ENCODE data around the gene WWOX.
"Not testable (repeated sequence)": the region's sequence is repeated elsewhere in the genome, so short reads cannot be mapped to it uniquely, and the experiment has no call there.

Gene WWOX

DNA sequence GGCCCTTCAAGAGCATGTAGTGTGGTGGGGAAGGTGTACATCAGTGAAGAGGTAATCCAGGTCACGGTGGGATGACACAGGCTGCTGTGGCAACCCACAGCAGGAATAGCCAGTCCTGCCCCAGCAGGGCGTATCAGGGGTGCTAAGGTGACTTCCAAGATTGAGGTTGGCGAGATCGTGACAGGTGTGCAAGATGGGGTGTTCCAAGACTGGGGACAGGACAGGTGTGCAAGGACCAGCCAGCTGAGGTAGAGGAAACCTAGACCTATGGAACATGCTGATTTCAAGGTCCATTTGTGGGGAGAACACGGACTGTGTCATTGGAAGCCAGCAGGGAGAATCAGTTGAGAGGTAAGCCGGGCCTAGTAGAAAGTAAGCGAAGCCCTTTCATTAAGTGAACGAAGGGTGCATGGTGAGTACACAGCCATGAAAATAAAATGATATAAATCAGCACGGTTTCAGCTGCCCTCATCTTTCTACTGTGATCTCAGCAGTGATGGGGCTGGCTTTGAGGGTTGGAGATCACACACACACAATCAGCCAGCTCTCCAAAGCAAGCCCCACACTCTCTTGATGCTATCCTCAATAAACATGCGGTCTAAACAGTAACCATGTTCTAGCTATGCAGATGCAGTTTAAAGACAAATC, 497.0 kb downstream of the WWOX start:
- DNase-seq (ENCODE audit: low read depth in 1 of 2, low spot score in 1 of 2): no peak

DNA sequence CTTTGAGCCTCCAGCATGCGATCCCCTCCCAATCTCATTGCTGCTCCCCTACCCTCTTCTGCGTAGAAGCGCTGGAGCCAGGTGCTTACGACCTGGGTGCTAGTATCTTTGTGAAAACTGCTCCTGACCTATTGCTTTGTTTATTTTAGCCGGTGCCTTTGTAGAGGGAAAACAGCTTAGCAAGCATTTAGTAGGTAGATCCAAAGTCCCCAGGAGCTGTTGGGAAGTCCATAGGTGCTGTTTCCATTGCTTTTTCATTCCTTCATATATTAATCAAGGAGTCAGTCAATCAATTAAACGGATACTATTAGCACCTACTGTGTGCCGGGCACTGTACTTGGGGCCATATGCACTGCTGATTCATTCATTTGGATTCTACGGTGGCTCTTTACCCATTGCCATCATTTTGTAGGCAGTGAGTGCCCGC, 497.6 kb downstream of the WWOX start:
- no peak for DNase-seq (ENCODE audit: low read depth in 1 of 2, low spot score in 1 of 2)

DNA sequence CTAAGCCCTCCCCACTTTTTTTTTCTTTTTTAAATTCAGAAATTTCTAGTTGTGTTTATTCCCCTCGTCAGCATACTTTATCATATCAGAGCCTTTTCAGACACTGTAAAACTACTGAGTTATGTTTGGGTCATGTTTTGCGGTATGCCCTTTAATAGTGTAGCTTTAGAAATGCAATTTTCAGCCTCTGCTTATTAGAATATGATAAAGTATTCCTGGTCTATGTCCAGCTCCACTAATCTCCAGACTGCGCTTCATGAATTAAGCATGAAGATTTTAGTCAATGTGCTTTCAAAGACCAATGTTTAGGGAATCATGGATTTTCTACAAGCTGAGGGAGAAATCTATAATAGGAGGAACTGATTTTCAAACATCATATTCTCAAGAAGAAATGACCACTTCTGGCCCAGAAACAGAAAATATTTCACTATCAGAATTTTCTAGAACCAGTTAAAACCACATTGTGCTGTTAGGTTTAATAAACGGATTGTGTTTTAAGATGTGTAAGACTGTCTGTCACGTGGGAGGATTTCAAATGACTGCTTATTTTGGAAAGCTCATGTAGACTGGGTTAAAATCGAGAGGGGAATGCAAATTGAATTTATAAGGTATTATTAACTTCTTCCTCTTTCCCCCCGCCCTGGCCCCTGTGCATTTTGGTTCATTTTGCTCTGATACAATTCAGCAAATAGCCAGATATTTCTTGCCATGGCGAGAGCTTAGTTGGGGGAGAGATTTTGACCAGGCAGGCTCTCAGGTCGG, 498.5 kb downstream of the WWOX start:
- no peak for DNase-seq (ENCODE audit: low read depth in 1 of 2, low spot score in 1 of 2)

DNA sequence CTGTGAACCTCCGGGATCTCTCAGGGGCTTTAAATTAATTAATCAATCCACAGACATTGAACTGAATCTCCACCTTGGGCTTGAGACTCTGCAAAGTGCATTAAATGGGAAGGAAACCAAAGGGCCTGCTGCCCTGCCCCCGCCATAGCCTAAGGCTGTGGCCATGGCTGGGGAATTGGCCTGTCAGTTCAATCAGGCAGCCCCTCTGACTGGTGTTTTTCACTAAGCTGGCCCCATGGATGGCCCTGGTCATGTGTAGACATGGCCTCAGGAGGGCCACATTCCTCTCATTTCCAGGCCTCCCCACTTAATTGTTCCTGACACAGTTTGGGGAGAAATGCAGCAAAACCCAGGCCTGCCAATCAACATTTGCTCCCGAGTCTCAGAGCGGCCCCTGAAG, 499.8 kb downstream of the WWOX start:
- DNase-seq (ENCODE audit: low read depth in 1 of 2, low spot score in 1 of 2): no peak

DNA sequence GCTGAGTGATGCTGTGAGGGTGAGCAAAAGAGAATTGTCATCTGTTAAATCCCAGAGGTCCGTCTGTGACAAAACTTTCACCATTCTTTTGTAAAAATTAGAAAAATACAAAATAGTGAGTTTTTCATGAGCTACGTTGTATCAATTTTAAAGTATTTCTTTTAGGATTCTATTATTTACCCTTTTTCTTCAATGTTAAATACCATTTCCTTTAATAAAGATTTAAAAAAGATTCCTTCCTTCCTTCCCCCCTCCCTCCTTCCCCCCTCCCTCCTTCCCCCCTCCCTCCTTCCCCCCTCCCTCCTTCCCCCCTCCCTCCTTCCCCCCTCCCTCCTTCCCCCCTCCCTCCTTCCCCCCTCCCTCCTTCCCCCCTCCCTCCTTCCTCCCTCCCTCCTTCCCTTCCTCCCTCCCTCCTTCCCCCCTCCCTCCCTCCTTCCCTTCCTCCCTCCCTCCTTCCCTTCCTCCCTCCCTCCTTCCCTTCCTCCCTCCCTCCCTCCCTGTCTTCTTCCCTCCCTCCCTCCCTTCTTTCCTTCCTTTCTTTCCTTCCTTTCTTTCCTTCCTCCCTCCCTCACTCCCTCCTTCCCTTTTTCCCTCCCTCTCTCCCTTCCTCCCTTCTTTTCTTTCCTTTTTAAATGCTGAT, 505.1 kb downstream of the WWOX start:
- DNase-seq (ENCODE audit: low read depth in 1 of 2, low spot score in 1 of 2): not testable (repeated sequence)

DNA sequence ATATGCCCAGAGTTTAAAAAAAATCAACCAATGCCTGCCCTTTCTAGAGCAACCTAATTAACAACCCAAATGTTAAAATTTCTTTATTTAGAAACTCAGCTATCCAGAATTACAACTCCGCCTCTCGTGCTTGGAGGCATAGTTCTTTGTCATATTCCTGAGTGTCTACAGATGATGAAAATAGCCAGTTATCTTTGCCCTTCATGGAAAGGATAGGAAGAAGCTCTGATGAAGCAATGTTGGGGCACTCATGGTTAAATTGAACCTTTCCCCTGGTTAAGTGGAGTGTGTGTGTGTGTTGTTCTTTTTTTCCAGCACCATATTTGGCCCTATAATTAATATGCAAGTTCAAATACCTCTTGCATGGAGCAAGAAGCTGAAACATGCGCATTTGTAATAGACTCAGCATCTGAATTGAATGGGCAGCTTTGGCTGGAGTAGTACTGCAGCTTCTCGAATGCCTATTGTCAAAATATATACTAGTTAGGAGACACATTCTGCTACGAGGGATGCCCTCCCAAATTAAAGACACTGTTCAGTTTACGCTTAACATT, 506.2 kb downstream of the WWOX start:
- DNase-seq (ENCODE audit: low read depth in 1 of 2, low spot score in 1 of 2): no peak

DNA sequence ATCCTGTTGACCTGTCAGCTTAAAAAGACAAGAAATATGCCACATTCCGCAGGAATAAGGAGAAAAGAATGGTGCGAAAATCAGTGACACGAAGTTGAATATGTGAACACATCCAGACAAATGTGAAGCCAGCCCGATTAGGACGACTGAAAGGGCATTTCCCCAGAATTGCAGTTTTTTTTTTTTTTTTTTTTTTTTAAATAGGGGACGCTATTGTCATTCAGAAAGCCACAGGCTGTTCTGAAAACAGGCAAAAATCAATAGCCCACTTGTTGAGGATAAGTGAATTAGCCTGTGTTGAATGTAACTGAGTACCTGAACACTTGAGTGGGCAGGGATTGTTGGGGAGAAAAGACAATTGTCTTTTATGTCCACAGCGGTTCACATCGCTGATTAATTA, 507.1 kb downstream of the WWOX start:
- DNase-seq (ENCODE audit: low read depth in 1 of 2, low spot score in 1 of 2): no peak

DNA sequence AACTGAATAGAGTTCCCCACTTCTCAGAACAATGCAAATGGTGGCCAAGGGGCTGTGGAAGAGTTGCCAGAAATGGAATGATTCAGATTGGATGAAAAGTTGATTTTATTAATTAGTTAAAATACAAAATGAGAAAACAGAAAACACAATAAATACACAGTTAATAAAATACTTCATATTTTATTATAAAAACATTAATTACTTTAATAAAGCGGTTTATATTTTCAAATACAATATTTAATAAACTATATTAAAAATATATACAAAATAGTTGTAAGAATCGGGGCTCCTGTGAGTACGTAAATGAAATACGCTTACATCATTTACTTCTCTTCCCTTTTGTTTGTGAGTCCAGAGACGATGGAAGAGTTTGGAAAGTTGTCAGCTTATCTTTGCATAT, 507.6 kb downstream of the WWOX start:
- no peak for DNase-seq (ENCODE audit: low read depth in 1 of 2, low spot score in 1 of 2)

DNA sequence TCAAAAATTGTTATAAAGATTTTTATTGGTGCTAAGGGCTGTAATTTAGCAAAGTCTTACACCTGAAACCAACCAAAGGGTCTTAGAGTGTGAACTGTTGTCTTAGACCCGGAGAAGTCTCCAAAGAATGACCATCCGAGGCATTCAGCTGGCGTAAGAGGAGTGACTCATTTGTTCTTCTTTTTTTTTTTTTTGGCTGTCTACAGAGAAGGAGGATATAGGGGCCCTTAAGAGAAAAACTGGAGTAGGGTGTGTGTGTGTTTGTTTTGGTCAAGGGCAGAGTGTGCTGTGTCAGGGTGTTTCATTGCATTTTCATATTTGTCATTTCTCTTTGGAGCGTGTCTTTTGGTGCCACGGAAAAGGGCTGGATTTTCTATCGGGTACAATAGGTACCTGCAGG, 508.0 kb downstream of the WWOX start:
- no peak for DNase-seq (ENCODE audit: low read depth in 1 of 2, low spot score in 1 of 2)

DNA sequence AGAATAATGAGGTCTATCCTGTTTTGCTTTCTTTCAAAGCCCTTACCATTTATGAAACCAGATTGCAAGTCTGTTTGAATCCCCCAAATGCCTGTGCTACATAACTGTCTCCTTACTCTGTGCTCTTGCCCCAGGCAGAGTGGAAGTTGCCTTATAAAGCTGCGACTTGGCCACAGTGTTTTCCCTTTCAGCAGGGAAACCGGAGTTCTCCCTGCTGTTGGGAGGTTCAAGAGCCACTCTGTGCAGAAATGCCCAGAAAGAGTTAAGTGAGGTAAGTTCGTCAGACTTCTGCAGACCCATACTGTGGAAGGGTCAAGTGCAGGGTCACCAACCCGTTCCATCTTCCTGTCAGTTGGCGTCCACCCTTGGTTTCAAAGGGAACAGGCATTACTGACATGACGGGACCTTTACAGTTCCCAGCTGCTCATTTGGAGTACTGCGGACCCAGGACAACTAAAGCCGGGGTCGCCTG, 508.9 kb downstream of the WWOX start:
- DNase-seq (ENCODE audit: low read depth in 1 of 2, low spot score in 1 of 2): no peak

DNA sequence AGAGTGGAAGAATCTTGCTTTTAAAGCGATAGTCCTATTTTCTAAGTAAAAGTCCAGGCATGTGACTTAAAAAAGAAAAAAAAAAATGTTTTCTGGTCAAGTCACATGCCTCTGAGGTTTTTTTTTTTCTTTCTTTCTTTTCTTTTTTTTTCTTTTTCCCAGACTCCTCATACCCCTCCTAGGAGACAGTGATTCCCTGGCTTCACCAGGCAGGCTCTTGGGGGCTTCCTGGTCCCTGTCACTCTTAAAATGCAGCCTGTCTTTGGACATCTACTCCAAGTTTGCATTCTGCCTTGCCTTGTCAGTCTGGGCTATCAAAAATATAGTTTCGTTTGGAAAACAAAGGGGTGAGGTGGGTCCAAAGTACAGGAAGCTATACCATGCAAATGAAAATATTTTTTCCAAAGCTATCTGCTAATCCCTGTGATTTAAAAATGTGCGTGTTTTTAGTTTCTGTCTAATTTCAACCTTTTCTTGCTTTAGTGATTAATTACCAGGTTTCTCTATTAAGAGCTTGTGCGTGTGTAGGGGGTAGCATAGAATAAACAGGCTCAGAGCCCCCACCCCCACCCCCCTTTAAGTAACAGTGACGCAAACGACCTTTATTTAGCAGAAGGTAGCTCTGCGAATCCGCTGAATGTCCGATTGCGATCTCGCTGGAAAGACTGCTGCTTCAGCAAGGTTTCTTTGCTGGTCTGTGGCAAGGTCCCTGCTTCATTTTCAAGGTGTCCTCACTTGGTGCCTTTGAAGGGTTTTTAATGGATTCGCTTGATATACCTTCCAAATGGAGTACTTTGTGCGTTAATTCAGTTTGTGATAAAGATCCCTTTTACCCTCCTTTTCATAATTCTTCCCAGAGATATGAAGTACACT, 510.2 kb downstream of the WWOX start:
- no peak for DNase-seq (ENCODE audit: low read depth in 1 of 2, low spot score in 1 of 2)

DNA sequence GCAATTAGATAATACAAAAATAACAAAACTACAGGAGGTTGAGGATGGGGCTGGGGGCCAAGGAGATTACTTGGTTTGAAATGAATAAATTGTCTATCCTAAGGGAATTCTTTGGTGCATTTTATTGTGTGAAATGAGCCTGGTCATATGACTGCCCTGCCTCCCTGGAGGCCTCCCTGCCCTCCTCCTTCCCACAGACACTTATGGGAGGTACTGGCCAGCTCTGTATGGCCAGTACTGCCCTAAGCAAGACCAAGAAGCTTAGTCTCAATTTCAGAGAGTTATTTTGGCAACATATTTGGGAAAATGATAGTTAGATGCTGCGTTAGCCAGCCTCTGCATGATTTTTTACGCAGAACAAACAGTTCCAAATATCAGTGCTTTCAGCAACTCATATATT, 511.9 kb downstream of the WWOX start:
- DNase-seq (ENCODE audit: low read depth in 1 of 2, low spot score in 1 of 2): no peak

DNA sequence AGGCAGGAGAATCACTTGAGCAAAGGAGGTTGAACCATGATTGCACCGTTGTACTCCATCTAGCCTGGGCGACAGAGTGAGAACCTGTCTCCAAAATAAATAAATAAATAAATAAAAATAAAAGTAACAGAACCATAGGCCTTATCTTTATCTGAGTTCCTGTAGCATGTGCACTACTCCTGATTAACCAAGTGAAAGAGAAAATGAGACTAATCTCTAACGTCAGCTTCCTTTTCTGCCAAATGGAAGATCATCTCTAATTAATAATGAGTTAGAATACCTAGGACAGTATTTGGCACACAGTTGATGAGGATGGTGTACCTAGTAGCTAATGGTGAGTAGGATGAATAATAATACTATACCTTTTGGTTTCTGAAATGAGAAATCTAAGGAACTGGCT, 520.4 kb downstream of the WWOX start:
- DNase-seq (ENCODE audit: low read depth in 1 of 2, low spot score in 1 of 2): no peak

DNA sequence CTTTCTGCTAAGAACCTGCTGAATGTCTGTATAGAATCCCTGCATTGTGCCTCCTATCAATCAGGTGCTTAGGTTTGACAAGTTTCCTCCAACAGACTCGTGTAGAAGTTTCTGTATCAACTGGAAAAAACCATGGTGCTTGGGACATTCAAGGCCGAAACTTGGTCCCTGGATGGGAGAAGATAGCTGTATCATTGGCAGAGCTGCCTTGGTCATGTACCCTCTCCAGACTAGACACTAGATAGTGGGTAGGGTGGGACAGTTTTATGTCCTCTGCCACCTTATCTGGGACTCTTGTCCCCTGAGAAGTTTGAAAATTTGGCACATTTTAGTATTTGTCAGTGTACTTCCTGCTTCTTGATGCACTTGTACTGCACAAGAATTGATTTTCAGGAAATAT, 520.8 kb downstream of the WWOX start:
- DNase-seq (ENCODE audit: low read depth in 1 of 2, low spot score in 1 of 2): no peak

DNA sequence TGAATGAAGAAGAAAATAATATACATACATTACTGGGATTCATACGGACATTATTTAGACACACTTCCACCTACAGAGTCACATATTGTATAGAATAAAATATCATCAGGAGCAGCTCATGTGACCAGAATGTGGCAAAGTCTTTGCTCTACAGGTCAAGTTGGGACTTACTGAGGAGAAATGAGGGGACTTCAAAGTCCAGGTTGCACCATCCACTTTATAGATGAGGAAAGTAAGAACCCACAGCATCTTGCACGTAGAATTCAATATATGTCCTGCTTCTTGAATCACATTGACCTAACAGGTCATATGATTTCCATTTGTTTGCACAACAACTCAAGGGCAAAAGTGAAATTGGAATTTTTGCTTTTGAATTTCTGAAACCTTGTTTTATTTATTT, 524.3 kb downstream of the WWOX start:
- DNase-seq (ENCODE audit: low read depth in 1 of 2, low spot score in 1 of 2): no peak

DNA sequence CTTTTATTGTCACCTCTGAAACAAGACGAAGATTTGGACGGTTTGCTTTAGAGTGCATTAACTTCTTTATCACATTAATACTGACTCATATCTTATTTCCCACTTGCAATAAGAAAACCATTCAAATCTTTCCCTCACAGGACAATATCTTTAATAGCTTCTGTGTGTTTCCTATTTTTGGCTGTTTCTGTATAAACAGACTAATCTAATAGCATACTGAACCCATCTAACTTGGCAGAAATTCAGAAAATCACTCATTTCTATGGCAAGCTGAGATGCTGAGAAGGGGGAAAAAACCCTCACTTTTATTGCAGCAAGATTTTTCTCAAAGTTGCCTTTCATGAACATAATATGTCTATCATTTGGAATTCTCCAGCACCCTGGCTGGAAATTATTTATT, 524.9 kb downstream of the WWOX start:
- no peak for DNase-seq (ENCODE audit: low read depth in 1 of 2, low spot score in 1 of 2)

DNA sequence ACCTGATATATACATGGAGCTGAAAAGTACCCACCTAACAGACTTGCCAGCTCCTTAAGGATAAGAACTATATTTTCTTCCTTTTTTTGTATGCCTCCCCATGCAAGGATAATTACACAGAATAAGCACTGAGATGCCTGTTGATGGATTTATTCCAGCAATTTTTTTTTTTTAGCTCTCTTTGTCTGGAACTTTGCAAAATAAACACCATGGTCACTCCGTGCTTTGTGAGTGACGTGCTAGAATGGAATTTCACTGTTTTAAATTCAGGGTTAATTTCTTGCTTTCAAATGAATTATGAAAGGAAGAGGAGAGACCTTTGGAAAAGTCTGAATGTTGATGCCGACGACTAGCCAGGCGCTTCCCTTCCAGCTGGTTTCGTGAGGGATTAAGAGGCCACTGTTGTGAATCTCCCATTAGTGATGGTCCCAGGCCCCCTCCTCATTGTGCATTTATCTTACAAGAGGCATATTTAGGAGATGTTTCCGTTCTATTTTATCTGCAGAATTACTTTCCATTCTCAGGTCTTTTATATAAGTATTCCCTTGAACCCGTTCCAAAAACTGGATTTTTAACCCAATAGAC, 529.1 kb downstream of the WWOX start:
- DNase-seq (ENCODE audit: low read depth in 1 of 2, low spot score in 1 of 2): no peak

DNA sequence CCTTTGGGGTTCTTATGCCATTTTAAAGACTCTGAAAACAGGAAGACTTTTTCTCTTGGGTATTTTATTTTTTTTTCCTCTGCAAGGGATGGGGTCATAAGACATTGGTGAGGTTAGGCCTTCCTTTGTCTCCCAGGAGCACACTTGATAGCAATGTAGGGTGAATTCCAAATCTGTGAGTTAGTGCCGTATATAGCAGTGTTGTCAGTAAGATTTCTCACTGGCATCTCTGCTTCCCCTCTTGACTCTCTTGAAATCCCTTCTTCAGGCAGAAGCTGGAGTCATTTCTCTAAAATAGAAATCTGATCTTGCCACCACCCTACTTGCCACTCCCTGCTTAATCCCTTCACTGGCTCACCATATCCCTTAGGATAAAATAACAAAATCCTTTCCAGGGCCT, 529.7 kb downstream of the WWOX start:
- no peak for DNase-seq (ENCODE audit: low read depth in 1 of 2, low spot score in 1 of 2)

DNA sequence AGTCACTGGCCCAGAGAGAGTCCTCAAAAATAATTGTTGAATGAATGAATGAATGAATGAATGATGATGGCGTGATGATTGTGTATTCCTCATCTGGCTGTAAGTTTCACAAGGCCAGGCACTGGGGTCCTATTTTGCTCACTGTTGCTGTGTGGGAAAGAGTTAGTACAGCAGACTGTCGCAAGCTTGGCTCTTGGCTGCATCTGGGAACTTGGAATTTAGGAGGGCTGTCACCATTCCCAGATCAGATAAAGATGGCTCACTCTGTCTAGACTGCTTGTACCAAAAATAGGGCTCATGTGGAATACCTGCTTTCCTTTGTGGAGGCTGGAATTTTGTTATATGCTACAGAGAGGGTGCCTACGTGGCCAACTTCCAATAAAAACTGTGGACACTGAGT, 530.6 kb downstream of the WWOX start:
- DNase-seq (ENCODE audit: low read depth in 1 of 2, low spot score in 1 of 2): no peak

DNA sequence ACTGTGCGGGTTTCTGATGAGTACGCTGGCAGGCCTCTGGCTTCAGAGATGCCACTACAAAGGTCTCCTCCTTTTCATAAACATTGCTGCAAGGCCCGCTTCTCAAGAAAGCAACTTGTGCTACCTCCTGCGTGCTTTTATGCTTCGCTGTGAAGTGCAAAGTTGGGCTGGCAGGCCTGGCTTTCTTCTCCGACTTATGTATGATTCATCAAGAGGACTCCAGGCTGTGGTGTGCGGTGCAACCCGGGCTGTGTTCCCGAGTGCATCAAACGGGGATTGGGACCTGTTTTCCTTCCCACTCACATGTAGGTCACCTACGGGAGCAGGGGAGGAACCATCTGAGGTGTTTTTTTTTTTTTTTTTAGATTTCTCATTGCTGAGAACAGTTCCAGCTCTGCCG, 534.1 kb downstream of the WWOX start:
- no peak for DNase-seq (ENCODE audit: low read depth in 1 of 2, low spot score in 1 of 2)

DNA sequence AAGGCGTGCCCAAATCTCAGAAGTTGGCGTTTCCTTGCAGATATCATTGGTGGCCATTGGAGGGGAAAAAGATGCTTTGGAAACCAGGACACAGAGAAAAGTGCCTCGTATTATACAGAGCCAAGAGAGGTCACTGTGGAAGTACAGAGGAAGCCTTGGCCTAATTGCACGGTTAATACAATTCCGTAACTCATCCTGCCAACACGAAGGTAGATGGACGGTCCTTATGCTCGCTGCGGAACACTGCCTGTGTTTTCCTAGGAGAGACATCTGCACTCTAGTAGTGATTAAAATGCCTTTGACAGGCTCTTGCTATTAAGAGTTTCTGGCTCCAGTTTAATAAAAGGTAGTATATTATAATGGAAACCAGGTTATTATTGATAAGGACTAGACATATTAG, 536.4 kb downstream of the WWOX start:
- no peak for DNase-seq (ENCODE audit: low read depth in 1 of 2, low spot score in 1 of 2)

All from activated T-helper 1 cell treated with anti-CD3 and anti-CD28 coated beads, Interleukin-2, amount 50 U/mL, for 16 hours (primary cell).